GM15510 (cell line): ENCODE data around the gene AKAP13.

ENCODE experiments used
- POLR2A ChIP-seq: IDR thresholded peaks from 3 replicates; pipeline ENCODE4 v1.6.1; 2011; ENCODE audit warnings: borderline replicate concordance; ENCODE audit not compliant: insufficient read length; ENCODE audit errors: extremely low read depth

AKAP13 gene, protein sequence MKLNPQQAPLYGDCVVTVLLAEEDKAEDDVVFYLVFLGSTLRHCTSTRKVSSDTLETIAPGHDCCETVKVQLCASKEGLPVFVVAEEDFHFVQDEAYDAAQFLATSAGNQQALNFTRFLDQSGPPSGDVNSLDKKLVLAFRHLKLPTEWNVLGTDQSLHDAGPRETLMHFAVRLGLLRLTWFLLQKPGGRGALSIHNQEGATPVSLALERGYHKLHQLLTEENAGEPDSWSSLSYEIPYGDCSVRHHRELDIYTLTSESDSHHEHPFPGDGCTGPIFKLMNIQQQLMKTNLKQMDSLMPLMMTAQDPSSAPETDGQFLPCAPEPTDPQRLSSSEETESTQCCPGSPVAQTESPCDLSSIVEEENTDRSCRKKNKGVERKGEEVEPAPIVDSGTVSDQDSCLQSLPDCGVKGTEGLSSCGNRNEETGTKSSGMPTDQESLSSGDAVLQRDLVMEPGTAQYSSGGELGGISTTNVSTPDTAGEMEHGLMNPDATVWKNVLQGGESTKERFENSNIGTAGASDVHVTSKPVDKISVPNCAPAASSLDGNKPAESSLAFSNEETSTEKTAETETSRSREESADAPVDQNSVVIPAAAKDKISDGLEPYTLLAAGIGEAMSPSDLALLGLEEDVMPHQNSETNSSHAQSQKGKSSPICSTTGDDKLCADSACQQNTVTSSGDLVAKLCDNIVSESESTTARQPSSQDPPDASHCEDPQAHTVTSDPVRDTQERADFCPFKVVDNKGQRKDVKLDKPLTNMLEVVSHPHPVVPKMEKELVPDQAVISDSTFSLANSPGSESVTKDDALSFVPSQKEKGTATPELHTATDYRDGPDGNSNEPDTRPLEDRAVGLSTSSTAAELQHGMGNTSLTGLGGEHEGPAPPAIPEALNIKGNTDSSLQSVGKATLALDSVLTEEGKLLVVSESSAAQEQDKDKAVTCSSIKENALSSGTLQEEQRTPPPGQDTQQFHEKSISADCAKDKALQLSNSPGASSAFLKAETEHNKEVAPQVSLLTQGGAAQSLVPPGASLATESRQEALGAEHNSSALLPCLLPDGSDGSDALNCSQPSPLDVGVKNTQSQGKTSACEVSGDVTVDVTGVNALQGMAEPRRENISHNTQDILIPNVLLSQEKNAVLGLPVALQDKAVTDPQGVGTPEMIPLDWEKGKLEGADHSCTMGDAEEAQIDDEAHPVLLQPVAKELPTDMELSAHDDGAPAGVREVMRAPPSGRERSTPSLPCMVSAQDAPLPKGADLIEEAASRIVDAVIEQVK (N-terminal part only)

DNA sequence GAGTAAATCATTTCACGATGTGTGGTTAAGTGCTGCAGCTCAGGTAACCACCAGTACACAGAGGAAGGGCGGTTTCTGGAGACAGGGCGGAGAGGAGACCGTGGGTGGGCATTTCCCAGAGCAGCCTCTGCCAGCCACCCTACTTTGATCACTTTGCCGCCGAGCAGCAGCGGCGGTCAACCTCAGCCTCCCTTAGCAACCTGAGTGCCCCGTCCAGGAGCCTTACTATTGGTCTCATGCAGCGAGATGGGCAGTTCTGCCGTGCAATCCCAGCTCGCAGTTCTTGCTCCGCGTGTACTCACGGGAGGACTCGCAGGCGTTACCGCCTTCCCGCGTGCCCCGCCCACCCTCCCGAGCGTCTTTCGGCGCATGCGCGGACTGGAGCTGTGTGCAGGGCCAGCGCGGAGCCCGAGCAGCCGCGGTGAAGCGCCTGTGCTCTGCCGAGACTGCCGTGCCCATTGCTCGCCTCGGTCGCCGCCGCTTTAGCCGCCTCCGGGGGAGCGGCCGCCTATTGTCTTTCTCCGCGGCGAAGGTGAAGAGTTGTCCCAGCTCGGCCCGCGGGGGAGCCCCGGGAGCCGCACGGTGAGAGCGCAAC lies at the start of gene AKAP13:
Gene AKAP13 (plus strand): TSS at position 387 of the 595 bp plus-strand sequence. CDS start 105,118 bp downstream, outside the sequence.
- TF ChIP-seq POLR2A = peak; percentile 77

DNA sequence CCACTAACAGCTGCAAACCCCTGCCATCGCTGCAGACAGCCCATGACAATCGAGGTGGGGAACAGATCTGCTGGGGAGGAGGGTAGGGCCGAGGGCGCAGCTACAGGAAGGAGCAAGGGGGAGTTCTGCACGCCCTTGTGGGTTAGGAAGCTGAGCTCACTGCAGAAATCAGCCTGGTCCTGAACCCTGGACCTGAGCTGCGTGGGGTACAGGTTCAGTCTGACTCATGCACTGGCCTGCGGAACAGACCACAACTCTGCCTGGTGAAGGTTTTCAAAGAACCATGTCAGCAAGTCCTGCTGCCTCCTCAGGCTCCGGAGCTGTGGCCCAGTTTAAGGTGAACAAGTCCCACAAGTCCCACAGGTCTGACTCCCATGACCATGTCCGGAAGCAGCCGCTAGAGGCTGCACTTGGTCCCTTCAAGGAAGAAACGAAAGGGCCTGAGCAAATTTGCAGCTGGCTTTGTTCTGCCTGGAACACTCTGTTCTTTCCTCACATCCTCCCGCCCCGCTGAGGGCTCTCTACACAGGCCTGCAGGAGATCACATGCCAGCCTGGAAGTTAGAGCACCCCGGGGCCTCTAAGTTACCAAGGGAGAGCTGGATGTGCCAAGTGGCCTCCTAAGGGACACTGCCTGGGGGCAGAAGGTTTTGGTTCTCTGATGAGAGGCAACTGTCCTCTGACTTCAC lies 49.4 kb upstream of the AKAP13 start:
- TF ChIP-seq POLR2A = peak; percentile 37

DNA sequence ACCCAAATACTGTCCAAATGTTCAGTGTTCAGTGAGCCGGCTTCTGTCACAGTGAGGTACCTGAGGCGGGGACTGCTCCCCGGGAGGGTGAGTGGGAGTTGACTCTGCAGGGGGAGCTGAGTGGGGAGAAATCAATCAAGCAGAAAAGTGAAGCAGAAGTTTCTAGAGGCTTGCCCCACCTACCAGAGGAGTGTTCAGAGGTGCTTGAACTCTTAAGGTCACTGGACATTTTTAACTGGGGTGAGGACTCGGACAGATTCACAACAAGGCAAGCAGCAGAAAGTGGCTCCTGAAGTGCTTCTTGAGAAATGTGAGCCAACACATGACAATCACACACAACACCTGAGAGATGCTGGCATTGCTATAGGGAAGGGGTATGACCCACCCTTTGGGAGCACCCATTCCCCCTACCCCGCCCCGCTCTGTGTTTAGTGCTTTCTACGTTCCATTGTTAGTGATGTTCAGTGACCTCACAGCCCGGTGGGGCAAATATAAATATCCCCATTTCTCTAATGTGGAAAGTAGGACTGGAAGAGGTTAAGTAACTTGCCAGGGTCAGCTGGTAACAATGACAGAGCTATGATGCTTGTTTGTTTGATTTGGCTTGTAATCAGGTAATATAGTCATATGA lies 48.6 kb upstream of the AKAP13 start:
- no peak for TF ChIP-seq POLR2A

DNA sequence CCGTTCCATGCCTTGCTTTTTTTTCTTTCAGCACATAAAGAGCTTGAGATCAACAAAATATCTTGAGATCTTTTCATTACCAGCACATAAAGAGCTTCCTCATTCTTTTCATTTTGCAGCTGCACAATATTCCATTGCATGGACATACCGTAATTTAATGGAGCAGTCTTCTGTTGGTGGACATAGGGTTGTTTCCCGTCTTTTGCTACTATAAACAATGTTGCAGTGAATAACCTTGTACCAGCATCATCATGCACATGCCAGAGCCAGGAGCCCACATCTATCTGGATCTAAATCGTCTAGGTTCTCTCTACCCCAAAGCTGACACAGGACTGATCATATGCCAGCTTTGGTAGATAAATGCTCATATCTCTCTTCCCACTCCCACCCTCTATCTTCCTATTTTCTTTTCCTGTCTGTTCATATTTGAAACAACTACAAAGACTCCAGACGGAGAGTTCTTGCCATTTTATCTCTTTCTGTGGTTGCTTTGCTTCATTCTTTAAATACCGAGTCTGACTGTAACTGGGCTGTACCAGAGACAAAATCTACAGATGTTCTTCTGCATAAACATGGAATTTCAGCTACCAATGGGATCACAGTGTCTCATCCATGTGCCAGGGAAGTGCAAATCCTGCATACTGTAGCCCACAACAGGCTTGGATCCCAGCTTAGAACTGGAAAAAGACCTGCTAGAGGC lies 47.1 kb upstream of the AKAP13 start:
- TF ChIP-seq POLR2A = no peak

DNA sequence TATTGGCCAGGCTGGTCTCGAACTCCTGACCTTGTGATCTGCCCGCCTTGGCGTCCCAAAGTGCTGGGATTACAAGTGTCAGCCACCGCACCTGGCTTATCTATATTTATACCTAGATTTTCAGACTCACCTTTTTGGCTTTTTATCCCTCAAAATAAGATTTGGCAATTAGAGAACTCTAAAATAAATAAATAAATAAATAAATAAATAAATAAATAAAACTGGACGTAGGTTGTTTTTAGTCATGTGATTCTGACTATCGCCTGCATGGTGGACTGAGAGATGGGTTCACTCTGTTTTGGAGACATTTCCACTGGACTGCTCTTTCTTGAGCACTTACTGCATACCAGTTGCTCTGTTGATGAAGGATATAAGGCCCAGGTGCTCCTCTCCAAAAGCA lies 46.2 kb upstream of the AKAP13 start:
- TF ChIP-seq POLR2A = no peak

DNA sequence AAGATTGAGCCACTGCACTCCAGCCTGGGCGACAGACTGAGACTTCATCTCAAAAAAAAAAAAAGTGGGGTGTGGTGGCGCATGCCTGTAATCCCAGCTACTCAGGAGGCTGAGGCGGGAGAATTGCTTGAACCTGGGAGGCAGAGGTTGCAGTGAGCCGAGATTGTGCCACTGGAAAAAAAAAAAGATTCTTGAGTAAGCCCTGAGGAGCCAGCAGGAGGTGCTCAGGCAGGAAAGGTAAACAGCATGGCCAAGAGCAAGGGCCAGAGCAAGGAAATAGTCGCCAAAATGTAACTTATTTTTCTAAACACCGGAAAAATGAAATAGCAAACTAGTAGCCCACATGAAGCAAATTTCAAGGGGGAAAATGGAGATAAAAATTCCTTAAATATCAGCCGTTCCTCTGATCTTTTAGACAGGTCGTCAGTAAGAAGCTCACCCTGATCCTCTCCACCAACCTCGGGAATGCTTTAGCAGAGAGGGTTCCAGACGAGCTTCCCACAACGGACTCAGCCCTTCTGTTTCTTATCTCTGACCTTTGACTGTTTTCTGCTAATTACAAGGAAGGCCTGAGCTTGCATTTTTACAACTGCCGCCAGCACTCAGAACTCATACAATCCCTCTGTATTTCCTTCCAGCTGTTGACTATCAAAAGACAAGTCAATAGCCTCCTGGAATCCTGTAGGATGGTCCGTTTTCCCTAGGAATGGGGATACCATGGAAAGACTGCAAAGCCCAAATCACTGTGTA lies 45.0 kb upstream of the AKAP13 start:
- TF ChIP-seq POLR2A = no peak

DNA sequence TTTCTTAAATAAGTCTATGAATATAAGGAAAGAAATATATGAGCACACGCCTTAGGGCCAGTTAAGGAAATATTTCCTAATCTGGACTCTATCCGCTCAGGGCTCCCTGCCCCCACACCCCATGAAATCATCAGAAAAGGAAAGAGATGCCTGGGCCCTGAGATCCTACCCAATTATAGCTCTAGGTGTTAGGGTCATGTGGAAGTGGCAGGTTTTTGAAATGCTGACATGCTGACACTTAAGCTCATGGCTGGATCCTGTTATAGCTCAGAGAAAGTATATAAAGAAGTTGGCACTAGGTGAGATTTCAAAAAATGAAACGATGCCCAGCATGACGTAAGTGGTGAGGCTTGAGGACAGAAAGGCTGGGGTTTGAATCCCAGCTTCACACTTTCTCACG lies 43.5 kb upstream of the AKAP13 start:
- no peak for TF ChIP-seq POLR2A

DNA sequence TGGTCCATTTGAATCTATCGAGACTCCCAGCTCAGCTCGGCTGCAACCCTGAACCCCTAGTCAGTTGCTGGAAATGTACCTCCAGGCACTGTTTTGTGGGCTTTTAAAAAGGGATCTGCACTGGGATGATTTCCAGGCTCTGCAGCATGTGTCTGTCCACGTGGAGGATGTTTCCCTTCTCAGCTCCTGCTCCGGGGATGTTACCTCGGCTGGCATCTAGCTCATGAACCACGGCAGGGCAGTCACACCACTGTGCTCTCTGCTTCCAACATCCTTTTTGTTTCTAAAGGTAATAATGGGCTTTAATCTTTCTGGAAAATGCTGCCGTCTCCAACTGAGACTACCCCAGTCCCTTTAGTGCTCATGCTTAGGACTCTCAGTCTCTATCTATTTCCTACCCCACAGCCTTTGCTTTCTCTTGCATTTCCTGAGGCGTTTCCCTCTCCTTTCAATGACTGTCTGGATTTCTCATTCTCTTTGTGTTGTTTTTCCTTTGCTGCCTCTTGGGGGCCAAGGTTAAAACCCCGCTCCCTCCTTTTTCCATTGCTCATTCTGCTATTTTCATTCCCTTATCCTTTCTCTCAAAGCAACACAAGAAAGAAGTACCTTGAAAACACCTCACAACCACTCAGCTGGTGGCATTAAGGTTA lies 42.9 kb upstream of the AKAP13 start:
- TF ChIP-seq POLR2A = no peak

DNA sequence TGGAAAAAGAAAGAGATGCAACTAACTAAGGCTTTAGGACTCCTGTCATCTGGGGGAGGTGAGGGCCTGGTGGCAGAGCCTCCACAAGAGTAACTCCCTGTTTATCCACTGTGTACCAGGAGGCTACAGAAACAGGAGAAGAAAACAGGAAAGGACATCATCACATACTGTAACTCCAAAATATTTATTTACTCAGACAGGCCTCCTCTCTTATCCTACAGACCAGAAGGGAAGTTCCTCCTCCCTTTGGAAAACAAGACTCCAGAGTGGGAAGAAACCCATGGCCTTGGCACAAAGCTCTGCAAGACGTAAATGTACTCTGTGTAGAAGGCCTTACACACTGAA lies 40.1 kb upstream of the AKAP13 start:
- TF ChIP-seq POLR2A = no peak

DNA sequence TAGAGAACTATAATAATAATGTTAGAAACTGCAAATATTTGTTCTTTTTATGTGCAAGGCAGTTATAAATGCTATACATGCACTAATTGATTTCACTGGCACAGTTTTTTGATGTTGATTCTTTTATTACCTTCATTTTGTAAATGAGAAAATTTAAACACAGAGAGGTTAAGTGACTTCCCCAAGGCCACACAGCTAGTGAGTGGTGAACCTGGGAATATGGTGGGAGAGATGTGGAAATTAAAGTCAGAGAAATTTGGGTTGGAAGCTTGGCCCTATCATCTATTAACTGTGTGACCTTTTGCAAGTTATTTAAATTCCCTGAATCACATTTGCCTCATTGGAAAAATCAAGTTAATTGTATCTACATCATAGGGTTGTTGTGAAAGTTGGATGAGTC lies 39.6 kb upstream of the AKAP13 start:
- no peak for TF ChIP-seq POLR2A

DNA sequence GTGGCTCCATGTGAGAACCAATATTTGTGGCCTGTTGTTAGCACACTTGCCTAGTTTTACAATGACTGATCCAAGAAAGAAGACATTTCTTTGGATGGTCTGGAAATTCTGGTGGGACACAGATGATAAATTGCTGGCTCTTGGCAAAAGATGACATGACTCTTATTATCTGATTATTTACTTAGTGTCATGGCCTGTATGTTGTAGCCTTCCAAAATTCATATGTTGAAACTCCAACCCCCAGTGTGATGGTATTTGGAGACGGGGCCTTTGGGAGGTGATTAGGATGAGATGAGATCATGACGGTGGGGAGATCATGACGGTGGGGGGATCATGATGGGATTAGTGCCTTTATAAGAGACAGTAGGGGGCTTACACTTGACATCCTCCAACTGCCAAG lies 30.0 kb upstream of the AKAP13 start:
- no peak for TF ChIP-seq POLR2A

DNA sequence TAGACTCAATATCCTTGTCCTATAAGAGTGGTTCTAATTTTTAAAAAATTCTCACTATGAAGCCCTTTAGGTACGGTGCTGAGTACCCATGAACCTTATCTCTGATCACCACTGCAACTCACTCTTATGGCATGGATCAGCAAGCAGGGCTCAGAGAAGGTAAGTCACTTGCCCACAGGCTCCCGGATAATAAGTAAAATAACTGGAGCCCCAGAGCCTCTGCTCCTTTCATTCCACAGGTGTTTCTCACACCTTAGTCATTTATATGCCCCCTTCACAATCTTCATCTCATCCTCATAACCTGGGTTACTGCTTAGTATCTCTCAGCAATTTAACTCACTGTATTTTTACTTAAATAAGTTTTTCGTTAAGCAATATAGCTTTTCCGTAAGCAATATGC lies 28.4 kb upstream of the AKAP13 start:
- no peak for TF ChIP-seq POLR2A
